ENCODE results near the gene MACROD1.

MACROD1 gene

DNA sequence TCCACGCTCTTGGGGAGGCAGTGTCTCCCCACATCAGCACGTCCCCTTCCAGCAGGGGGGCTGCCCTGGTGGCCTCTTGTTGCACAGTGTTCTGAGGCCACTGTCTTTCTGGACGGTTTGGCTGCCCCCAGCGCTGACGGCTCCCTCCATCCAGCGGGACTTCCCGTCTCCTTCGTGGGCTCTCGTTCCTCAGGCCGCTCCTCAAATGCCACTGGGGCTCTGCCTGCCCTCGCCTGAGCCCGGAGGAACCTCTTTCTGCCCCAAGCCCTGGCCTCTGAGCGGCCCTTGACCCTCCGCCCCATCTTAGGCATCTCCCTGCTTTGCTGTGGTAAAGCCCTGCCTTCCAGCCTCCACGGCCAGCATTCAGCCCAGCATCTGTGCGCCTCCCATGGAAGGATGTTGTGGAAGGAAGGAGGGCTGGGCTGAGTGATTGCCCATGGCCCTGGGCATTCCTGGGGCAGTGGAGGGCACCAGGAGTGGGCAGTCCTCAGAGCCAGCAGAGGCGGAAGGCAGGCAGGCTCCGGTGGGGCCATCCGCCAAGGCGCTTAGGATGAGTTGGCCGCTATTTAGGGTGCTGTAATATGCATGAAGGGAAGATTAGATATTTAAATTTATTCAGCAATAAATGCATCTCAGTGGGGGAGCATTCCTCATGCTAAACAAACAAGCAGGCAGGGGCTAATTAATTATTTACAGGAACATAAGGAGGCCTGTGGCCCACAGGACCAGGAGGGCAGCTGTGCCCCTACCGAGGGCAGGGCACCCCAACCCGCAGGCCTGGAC is 161.9 kb downstream of the MACROD1 start:
- TF ChIP-seq RAD21 (IDR thresholded peaks at IDR 0.05; ENCODE audit: low read depth) (no peak), EP300 (IDR thresholded peaks at IDR 0.05; ENCODE audit: borderline replicate concordance) (no peak), YY1 (IDR thresholded peaks at IDR 0.05; ENCODE audit: low read depth) (no peak), TCF12 (IDR thresholded peaks at IDR 0.05; ENCODE audit: low read depth) (no peak)

DNA sequence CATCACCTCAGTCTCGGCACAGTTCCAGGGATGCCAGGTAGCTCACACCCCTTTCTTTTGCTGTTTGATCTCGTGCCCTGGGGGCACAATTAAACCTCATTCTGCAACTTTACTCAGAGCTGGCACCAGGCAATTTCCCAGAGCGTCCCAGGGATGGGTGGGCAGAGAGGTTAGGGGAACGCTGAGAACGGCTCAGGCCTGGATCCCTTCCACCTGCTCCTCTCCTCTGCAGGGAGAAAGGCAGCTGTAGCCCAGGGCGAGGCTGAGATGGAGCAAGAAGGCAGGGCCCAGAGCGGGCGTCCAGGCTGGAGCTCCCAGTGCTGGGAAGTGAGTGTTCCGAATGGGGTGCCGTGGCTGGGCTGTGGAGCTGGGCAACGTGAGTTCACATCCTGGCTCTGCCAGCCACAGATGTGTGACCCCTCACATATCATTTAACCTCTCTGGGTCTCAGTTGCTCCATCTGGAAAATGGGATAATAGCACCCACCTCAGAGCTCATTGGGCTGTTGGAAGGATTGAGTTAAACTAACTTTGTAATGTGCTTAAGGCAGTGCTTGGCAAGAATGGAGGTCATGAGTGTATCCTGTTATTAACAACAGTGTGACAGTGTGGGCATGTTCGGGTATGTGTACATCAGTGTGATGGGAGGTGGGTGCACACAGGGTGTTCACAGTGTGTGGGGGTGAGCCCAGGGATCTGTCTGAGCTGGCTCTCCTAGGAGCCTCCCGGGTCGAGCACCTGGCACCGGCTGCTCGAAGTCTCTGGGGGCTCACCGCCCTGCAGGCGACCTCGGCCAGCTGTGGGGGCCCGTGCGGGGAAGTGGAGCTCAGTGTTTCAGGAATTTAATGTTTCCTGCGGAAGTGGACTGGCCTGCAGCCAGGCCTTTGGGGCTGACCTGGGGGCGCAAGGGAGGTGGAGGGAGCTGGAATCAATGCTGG is 164.2 kb downstream of the MACROD1 start:
- TF ChIP-seq, protein P1, sequence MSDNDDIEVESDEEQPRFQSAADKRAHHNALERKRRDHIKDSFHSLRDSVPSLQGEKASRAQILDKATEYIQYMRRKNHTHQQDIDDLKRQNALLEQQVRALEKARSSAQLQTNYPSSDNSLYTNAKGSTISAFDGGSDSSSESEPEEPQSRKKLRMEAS (IDR thresholded peaks at IDR 0.05) = no peak
- TF ChIP-seq EP300 (IDR thresholded peaks at IDR 0.05; ENCODE audit: borderline replicate concordance) = no peak
- no peak for TF ChIP-seq CEBPB (IDR thresholded peaks at IDR 0.05)
- no peak for TF ChIP-seq NFIC (IDR thresholded peaks at IDR 0.05)
- no peak for TF ChIP-seq TAF1 (IDR thresholded peaks at IDR 0.05; ENCODE audit: low read depth)
- TF ChIP-seq TCF12 (IDR thresholded peaks at IDR 0.05; ENCODE audit: low read depth) = no peak
- TF ChIP-seq TEAD4 (IDR thresholded peaks at IDR 0.05) = no peak
- no peak for TF ChIP-seq EGR1 (IDR thresholded peaks at IDR 0.05)

DNA sequence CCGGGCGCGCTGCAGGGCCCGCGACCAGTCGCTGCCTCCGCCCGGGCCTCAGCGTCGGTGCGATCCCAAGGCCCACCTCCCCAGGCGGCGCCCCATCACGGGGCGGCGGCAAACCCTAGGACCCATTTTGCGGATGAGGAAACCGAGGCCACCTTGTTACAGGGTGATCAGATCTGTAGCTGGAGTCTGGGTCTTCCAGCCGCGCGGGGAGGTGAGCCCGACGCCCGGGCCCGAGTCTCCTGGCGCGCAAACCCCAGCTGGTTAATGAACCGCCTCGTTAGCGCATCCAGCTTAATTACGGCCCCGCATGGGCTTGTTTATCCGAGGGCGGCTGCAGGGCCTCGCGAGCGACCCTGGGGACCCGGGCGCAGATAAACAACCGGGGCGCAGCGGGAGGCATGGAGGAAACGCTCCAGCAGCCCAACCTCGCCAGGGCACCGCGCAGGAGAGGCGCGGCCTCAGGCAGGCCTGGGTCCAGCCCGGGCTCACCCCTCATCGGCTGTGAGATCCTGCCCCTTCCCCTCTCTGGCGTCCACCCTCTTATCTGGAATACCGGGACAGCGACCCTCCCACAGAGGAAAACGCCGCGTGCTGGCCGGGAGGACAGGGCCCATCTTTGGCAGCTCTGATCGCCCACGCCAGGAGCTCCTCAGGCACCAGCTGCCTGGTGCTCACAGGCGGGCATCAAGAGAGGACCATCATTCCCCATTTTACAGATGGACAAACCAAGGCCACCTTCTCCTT is 165.0 kb downstream of the MACROD1 start:
- no peak for TF ChIP-seq ZBTB7A (IDR thresholded peaks at IDR 0.05; ENCODE audit: low read depth)
- no peak for TF ChIP-seq CREB1 (IDR thresholded peaks at IDR 0.05; ENCODE audit: low read depth)
- TF ChIP-seq, protein P2, sequence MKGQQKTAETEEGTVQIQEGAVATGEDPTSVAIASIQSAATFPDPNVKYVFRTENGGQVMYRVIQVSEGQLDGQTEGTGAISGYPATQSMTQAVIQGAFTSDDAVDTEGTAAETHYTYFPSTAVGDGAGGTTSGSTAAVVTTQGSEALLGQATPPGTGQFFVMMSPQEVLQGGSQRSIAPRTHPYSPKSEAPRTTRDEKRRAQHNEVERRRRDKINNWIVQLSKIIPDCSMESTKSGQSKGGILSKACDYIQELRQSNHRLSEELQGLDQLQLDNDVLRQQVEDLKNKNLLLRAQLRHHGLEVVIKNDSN (IDR thresholded peaks at IDR 0.05) = no peak
- TF ChIP-seq, protein P1 (IDR thresholded peaks at IDR 0.05) = no peak
- TF ChIP-seq, protein P3, sequence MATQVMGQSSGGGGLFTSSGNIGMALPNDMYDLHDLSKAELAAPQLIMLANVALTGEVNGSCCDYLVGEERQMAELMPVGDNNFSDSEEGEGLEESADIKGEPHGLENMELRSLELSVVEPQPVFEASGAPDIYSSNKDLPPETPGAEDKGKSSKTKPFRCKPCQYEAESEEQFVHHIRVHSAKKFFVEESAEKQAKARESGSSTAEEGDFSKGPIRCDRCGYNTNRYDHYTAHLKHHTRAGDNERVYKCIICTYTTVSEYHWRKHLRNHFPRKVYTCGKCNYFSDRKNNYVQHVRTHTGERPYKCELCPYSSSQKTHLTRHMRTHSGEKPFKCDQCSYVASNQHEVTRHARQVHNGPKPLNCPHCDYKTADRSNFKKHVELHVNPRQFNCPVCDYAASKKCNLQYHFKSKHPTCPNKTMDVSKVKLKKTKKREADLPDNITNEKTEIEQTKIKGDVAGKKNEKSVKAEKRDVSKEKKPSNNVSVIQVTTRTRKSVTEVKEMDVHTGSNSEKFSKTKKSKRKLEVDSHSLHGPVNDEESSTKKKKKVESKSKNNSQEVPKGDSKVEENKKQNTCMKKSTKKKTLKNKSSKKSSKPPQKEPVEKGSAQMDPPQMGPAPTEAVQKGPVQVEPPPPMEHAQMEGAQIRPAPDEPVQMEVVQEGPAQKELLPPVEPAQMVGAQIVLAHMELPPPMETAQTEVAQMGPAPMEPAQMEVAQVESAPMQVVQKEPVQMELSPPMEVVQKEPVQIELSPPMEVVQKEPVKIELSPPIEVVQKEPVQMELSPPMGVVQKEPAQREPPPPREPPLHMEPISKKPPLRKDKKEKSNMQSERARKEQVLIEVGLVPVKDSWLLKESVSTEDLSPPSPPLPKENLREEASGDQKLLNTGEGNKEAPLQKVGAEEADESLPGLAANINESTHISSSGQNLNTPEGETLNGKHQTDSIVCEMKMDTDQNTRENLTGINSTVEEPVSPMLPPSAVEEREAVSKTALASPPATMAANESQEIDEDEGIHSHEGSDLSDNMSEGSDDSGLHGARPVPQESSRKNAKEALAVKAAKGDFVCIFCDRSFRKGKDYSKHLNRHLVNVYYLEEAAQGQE (IDR thresholded peaks at IDR 0.05; ENCODE audit: low read depth) = no peak
- no peak for TF ChIP-seq NFIC (IDR thresholded peaks at IDR 0.05)
- no peak for TF ChIP-seq YY1 (IDR thresholded peaks at IDR 0.05; ENCODE audit: low read depth)
- TF ChIP-seq TAF1 (IDR thresholded peaks at IDR 0.05; ENCODE audit: low read depth) = no peak
- TF ChIP-seq TCF12 (IDR thresholded peaks at IDR 0.05; ENCODE audit: low read depth) = no peak
- TF ChIP-seq EP300 (IDR thresholded peaks at IDR 0.05; ENCODE audit: borderline replicate concordance) = no peak
- TF ChIP-seq RAD21 (IDR thresholded peaks at IDR 0.05; ENCODE audit: low read depth) = no peak
- no peak for TF ChIP-seq FOXM1 (IDR thresholded peaks at IDR 0.05; ENCODE audit: borderline replicate concordance, low read depth)

DNA sequence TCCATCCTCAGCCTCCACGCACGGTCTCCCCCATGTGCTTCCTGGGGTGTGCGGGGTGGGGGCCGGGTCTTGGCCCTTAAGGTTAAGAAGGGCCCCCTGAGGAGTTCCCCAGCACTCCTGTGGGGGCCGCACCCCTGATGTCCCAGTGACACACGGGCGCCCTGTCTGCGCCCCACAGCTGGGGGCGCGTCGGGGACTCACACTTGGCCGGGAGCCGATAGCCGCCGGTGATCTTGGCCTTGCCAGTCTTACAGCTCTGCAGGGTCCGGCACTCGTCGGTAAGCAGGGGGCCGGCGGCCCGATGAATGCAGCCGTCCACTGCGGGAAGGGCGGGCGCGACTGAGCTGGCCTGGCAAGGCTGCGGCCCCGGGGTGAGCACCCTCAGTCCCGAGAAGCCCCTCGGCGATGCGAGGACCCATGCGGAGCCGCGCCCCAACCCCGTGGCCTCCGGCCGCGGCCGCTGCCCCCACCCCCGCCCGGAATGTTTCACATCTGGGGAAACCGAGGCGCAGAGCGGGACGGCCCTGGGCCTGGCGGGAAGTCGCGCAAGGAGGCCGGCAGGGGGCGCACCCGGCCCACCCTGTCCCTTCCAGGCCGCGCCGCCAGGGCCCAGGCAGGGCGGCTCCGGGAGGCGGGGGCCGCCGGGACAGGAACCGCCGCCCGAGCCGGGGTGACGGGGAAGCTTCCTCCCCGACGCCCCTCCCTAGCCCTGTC is 165.7 kb downstream of the MACROD1 start:
- TF ChIP-seq RAD21 (IDR thresholded peaks at IDR 0.05; ENCODE audit: low read depth) (no peak), EGR1 (IDR thresholded peaks at IDR 0.05) (no peak)

DNA sequence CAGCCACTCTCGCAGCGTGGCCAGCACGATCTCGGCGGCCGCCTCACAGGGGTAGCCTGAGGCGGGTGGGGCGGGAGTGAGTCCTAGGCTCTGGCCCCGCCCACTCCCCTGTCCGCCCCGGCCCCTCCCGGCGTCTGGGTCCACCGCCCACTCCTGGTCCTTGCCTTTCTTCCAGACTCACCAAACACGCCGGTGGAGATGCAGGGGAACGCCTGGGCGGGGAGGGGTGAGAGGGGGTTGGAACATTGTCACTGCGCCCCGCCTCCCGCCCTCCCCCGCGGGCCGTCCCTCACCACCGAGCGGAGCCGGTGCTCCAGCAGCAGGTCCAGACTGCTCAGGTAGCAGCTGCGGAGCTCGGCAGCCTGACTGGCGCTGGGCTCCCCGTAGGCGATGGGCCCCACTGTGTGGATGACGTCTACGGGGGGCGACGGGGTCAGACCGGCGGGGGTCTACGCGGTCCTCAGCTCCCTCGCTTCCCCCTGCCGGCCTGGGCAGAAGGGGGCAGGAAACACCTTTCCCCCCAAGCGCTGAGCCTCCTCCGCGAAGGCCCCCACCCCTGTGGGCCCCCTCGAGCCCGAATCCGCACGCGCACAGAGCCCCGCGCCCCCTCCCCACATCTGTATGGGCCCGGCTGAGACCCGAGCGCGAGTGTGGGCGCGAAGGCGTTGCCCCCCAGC is 166.4 kb downstream of the MACROD1 start:
- TF ChIP-seq EP300 (IDR thresholded peaks at IDR 0.05; ENCODE audit: borderline replicate concordance) (no peak), YY1 (IDR thresholded peaks at IDR 0.05; ENCODE audit: low read depth) (no peak), EGR1 (IDR thresholded peaks at IDR 0.05) (no peak), TEAD4 (IDR thresholded peaks at IDR 0.05) (no peak), CREB1 (IDR thresholded peaks at IDR 0.05; ENCODE audit: low read depth) (no peak), FOXM1 (IDR thresholded peaks at IDR 0.05; ENCODE audit: borderline replicate concordance, low read depth) (no peak), CEBPB (IDR thresholded peaks at IDR 0.05) (no peak), ZBTB7A (IDR thresholded peaks at IDR 0.05; ENCODE audit: low read depth) (no peak), TAF1 (IDR thresholded peaks at IDR 0.05; ENCODE audit: low read depth) (no peak), TCF12 (IDR thresholded peaks at IDR 0.05; ENCODE audit: low read depth) (no peak), RAD21 (IDR thresholded peaks at IDR 0.05; ENCODE audit: low read depth) (no peak), NFIC (IDR thresholded peaks at IDR 0.05) (no peak)
- TF ChIP-seq, protein P1 (IDR thresholded peaks at IDR 0.05) = no peak
- TF ChIP-seq, protein P3 (IDR thresholded peaks at IDR 0.05; ENCODE audit: low read depth) = no peak
- TF ChIP-seq, protein P2 (IDR thresholded peaks at IDR 0.05) = no peak

Data from Ishikawa (cell line).